ENCODE results near the gene PHF5A. TPM values are rescaled to one million over a fixed set of nuclear protein-coding genes. Genes with fewer than 3 reads are reported as not detected.
"Not testable (repeated sequence)": the region's sequence is repeated elsewhere in the genome, so short reads cannot be mapped to it uniquely, and the experiment has no call there.

Gene PHF5A
- total RNA-seq, 1 donor from 2014 or later, result 88.9 TPM

GRCh38 chr22:41436322-41437113, 32.0 kb downstream of the PHF5A start:
- no peak for DNase-seq (ENCODE audit: low read depth, low spot score)
- peak overlapping the region; percentile 67 for H3K27ac Mint-ChIP-seq (ENCODE audit: unreplicated experiment)
- H3K4me3 Mint-ChIP-seq, result no peak overlapping the region
- H3K27me3 Mint-ChIP-seq (ENCODE audit: low read depth), result no peaks in the 10 kb centered on the region
- H3K4me1 Mint-ChIP-seq, result peaks cover 5% of the 10 kb centered on the region
- TF ChIP-seq CTCF (conservative IDR thresholded peaks at IDR 0.05), result no peak
- H3K36me3 Mint-ChIP-seq (ENCODE audit: low read depth), result peaks cover 17% of the 10 kb centered on the region
- H3K9me3 Mint-ChIP-seq, result no peaks in the 10 kb centered on the region

GRCh38 chr22:41435560-41435959, 32.9 kb downstream of the PHF5A start:
- DNase-seq (ENCODE audit: low read depth, low spot score), result no peak
- Mint-ChIP-seq H3K36me3 (ENCODE audit: low read depth) (peaks cover 21% of the 10 kb centered on the region), H3K4me3 (peak overlapping the region; percentile 61), H3K27me3 (ENCODE audit: low read depth) (no peaks in the 10 kb centered on the region), H3K9me3 (no peaks in the 10 kb centered on the region), H3K4me1 (peaks cover 5% of the 10 kb centered on the region), H3K27ac (ENCODE audit: unreplicated experiment) (no peak overlapping the region)
- no peak for TF ChIP-seq CTCF (conservative IDR thresholded peaks at IDR 0.05)

- H3K4me1 Mint-ChIP-seq; H3K27me3 Mint-ChIP-seq (ENCODE audit: low read depth); H3K9me3 Mint-ChIP-seq; DNase-seq (ENCODE audit: low read depth, low spot score): not testable (repeated sequence)
- Mint-ChIP-seq H3K27ac (ENCODE audit: unreplicated experiment) (peak overlapping the region; percentile 67), H3K36me3 (ENCODE audit: low read depth) (peaks cover 21% of the 10 kb centered on the region), H3K4me3 (peak overlapping the region; percentile 27)
Observed at GRCh38 chr22:41434361-41435003, 34.0 kb downstream of the PHF5A start.

GRCh38 chr22:41433480-41433879, 35.0 kb downstream of the PHF5A start:
- DNase-seq (ENCODE audit: low read depth, low spot score); H3K9me3 Mint-ChIP-seq; H3K4me3 Mint-ChIP-seq; H3K4me1 Mint-ChIP-seq; H3K27me3 Mint-ChIP-seq (ENCODE audit: low read depth); H3K27ac Mint-ChIP-seq (ENCODE audit: unreplicated experiment): not testable (repeated sequence)
- H3K36me3 Mint-ChIP-seq (ENCODE audit: low read depth), result peaks cover 21% of the 10 kb centered on the region

GRCh38 chr22:41431656-41432055, 36.8 kb downstream of the PHF5A start:
- no peak for DNase-seq (ENCODE audit: low read depth, low spot score)
- Mint-ChIP-seq H3K9me3 (no peaks in the 10 kb centered on the region), H3K27me3 (ENCODE audit: low read depth) (no peaks in the 10 kb centered on the region), H3K27ac (ENCODE audit: unreplicated experiment) (no peak overlapping the region), H3K4me3 (peak overlapping the region; percentile 39), H3K36me3 (ENCODE audit: low read depth) (peaks cover 21% of the 10 kb centered on the region), H3K4me1 (no peaks in the 10 kb centered on the region)
- TF ChIP-seq CTCF (conservative IDR thresholded peaks at IDR 0.05), result no peak

- Mint-ChIP-seq H3K36me3 (ENCODE audit: low read depth) (peaks cover 16% of the 10 kb centered on the region), H3K27ac (ENCODE audit: unreplicated experiment) (no peak overlapping the region), H3K4me1 (no peaks in the 10 kb centered on the region), H3K9me3 (no peaks in the 10 kb centered on the region), H3K27me3 (ENCODE audit: low read depth) (no peaks in the 10 kb centered on the region), H3K4me3 (no peak overlapping the region)
- TF ChIP-seq CTCF (conservative IDR thresholded peaks at IDR 0.05), result no peak
- no peak for DNase-seq (ENCODE audit: low read depth, low spot score)
Observed at GRCh38 chr22:41429951-41430332, 38.5 kb downstream of the PHF5A start.
